ENCODE data around the gene HOMER1. TPM values are rescaled to one million over a fixed set of nuclear protein-coding genes. Genes with fewer than 3 reads are reported as not detected.

Gene HOMER1
- total and polyA plus RNA-seq, 9 of the 15 experiments (the other 6 are each of a cell fraction or from before 2014, with no cell fraction given), result 6.3 to 39.9 (median 9.9) TPM

- TF ChIP-seq MAZ (CRISPR knock-in tag; conservative IDR thresholded peaks at IDR 0.05 in 1 of 2, IDR thresholded peaks at IDR 0.05 in 1 of 2) (no peak), MYNN (IDR thresholded peaks at IDR 0.05) (no peak), MYNN (CRISPR knock-in tag; IDR thresholded peaks at IDR 0.05) (no peak), ERF (CRISPR knock-in tag; IDR thresholded peaks at IDR 0.05) (no peak)
Measured at GRCh38 chr5:79436821-79437220, 77.1 kb downstream of the HOMER1 start (continued).

- H3K79me2 ChIP-seq (ENCODE audit: control insufficient read depth, insufficient read depth, low read length), result no peaks in the 10 kb centered on the region
- no peak for DNase-seq (ENCODE audit: extremely low read depth in 1 of 4, low spot score in 3 of 4)
- intact Hi-C loops (cut with micrococcal nuclease) (no loop called here), in situ Hi-C loops (cut with MboI) (no loop called here)
- H4K20me1 ChIP-seq (replicated peaks; ENCODE audit: control insufficient read depth, insufficient read depth, low read length), result no peaks in the 10 kb centered on the region
- FAIRE-seq, result no peak
- H3K4me1 ChIP-seq (replicated peaks in 1 of 2; ENCODE audit: control insufficient read depth in 2 of 2, insufficient read depth in 2 of 2, low read length in 2 of 2), result no peaks in the 10 kb centered on the region
- CTCF ChIA-PET (ENCODE audit: low intra/inter-chr PET ratio), result no interaction called here
- no peak overlapping the region for H3K4me3 ChIP-seq
- no peak overlapping the region for H3K9ac ChIP-seq (ENCODE audit: insufficient read depth in 1 of 2, low read depth in 2 of 2, low read length in 2 of 2)
- POLR2A ChIA-PET, result no interaction called here
- H3K9me3 ChIP-seq (replicated peaks; ENCODE audit: control insufficient read depth, insufficient read depth, low read depth, low read length), result no peaks in the 10 kb centered on the region
- no peaks in the 10 kb centered on the region for H3K9me1 ChIP-seq (ENCODE audit: control insufficient read depth, insufficient read depth, low read length)
- H3K27ac ChIP-seq (ENCODE audit: extremely low read depth, low read depth, low read length), result no peak overlapping the region
- no peak overlapping the region for H3K4me2 ChIP-seq (ENCODE audit: insufficient read depth, low read length)
- 92% methylated on average over 3 of the region's 3 CpGs for WGBS (ENCODE audit: insufficient coverage, low coverage, missing lambda C conversion rate)
- TF ChIP-seq GATA2 (CRISPR knock-in tag; IDR thresholded peaks at IDR 0.05) (no peak), CBFA2T2 (conservative IDR thresholded peaks at IDR 0.05) (no peak), USF1 (CRISPR knock-in tag; IDR thresholded peaks at IDR 0.05) (no peak), CEBPG (CRISPR knock-in tag; IDR thresholded peaks at IDR 0.05) (no peak), CEBPG (tag; conservative IDR thresholded peaks at IDR 0.05 in 1 of 2, IDR thresholded peaks at IDR 0.05 in 1 of 2) (0 out of 4 replicates have a peak, but pooled peaks of 1 of the 2 experiments have one; percentile 25), NFIX (CRISPR knock-in tag; IDR thresholded peaks at IDR 0.05; ENCODE audit: low read depth) (no peak), HIVEP1 (CRISPR knock-in tag; IDR thresholded peaks at IDR 0.05) (no peak), FOSL1 (tag; conservative IDR thresholded peaks at IDR 0.05) (no peak), BRF1 (IDR thresholded peaks at IDR 0.05; ENCODE audit: borderline replicate concordance, extremely low read depth, insufficient read length) (no peak), MCM2 (IDR thresholded peaks at IDR 0.05; ENCODE audit: low read depth) (no peak), CEBPB (tag; IDR thresholded peaks at IDR 0.05) (peak; percentile 50; the same call in 1 of the 2 replicates), ZNF224 (CRISPR knock-in tag; IDR thresholded peaks at IDR 0.05) (no peak), NFE2 (IDR thresholded peaks at IDR 0.05; ENCODE audit: low read depth) (no peak), HLTF (IDR thresholded peaks at IDR 0.05) (no peak)
- TF ChIP-seq, protein P1, sequence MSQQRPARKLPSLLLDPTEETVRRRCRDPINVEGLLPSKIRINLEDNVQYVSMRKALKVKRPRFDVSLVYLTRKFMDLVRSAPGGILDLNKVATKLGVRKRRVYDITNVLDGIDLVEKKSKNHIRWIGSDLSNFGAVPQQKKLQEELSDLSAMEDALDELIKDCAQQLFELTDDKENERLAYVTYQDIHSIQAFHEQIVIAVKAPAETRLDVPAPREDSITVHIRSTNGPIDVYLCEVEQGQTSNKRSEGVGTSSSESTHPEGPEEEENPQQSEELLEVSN (IDR thresholded peaks at IDR 0.05; ENCODE audit: borderline replicate concordance in 1 of 2, extremely low read depth in 1 of 2, insufficient read depth in 1 of 2, insufficient read length in 1 of 2, low read depth in 1 of 2, low read length in 1 of 2, poor library complexity in 1 of 2, severe bottlenecking in 1 of 2), result no peak
- no peak for ATAC-seq
- no peaks in the 10 kb centered on the region for H3K27me3 ChIP-seq (ENCODE audit: control insufficient read depth in 2 of 2, insufficient read depth in 2 of 2, low read length in 2 of 2)
- H3K36me3 ChIP-seq (ENCODE audit: control insufficient read depth, insufficient read depth, low read length), result peaks cover 22% of the 10 kb centered on the region; the same call in 2 of the 3 replicates
- H2AFZ ChIP-seq (ENCODE audit: low read depth, low read length), result no peak overlapping the region
- no TSS peak for BruUV-seq (replicated peaks)
Measured at GRCh38 chr5:79436224-79436623, 77.7 kb downstream of the HOMER1 start.
